HCT116 (cell line): ENCODE results near the gene MOK.

Experiments used
- POLR2A ChIP-seq: IDR thresholded peaks from 2 replicates; pipeline ENCODE4 v1.7.0; 2011; ENCODE audit warnings: borderline replicate concordance; ENCODE audit not compliant: insufficient read depth, insufficient read length; ENCODE audit errors: extremely low read depth
- SIN3A ChIP-seq: IDR thresholded peaks from 2 replicates; pipeline ENCODE4 v1.6.1; 2012; ENCODE audit warnings: low read depth
- TF ChIP-seq, protein P1 (sequence below), 3 experiments: fragments of 200-600 bp in 1 of 3; sonication (generic) in 1 of 3; IDR thresholded peaks in 2 of 3; conservative IDR thresholded peaks in 1 of 3; 2 replicates each; pipeline ENCODE4 v1.5.1; 2012 to 2017; ENCODE audit warnings: low read depth in 2 of 3, low read length in 2 of 3, antibody characterized with exemption in 1 of 3, borderline replicate concordance in 1 of 3, control low read depth in 1 of 3, mild to moderate bottlenecking in 1 of 3, mixed read lengths in 1 of 3, mixed run types in 1 of 3, moderate library complexity in 1 of 3; ENCODE audit not compliant: insufficient read depth in 1 of 3
- TF ChIP-seq, protein P2 (sequence below): IDR thresholded peaks from 2 replicates; pipeline ENCODE4 v1.6.1; 2011; ENCODE audit warnings: mild to moderate bottlenecking, low read length, moderate library complexity; ENCODE audit not compliant: insufficient replicate concordance; ENCODE audit errors: extremely low read depth

- TF ChIP-seq SIN3A = no peak
- TF ChIP-seq, protein P1, sequence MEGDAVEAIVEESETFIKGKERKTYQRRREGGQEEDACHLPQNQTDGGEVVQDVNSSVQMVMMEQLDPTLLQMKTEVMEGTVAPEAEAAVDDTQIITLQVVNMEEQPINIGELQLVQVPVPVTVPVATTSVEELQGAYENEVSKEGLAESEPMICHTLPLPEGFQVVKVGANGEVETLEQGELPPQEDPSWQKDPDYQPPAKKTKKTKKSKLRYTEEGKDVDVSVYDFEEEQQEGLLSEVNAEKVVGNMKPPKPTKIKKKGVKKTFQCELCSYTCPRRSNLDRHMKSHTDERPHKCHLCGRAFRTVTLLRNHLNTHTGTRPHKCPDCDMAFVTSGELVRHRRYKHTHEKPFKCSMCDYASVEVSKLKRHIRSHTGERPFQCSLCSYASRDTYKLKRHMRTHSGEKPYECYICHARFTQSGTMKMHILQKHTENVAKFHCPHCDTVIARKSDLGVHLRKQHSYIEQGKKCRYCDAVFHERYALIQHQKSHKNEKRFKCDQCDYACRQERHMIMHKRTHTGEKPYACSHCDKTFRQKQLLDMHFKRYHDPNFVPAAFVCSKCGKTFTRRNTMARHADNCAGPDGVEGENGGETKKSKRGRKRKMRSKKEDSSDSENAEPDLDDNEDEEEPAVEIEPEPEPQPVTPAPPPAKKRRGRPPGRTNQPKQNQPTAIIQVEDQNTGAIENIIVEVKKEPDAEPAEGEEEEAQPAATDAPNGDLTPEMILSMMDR (IDR thresholded peaks at IDR 0.05 in 2 of 3, conservative IDR thresholded peaks at IDR 0.05 in 1 of 3; ENCODE audit: borderline replicate concordance in 1 of 3, insufficient read depth in 1 of 3, low read depth in 2 of 3, low read length in 2 of 3) = no peak
- TF ChIP-seq POLR2A = no peak
- TF ChIP-seq, protein P2, sequence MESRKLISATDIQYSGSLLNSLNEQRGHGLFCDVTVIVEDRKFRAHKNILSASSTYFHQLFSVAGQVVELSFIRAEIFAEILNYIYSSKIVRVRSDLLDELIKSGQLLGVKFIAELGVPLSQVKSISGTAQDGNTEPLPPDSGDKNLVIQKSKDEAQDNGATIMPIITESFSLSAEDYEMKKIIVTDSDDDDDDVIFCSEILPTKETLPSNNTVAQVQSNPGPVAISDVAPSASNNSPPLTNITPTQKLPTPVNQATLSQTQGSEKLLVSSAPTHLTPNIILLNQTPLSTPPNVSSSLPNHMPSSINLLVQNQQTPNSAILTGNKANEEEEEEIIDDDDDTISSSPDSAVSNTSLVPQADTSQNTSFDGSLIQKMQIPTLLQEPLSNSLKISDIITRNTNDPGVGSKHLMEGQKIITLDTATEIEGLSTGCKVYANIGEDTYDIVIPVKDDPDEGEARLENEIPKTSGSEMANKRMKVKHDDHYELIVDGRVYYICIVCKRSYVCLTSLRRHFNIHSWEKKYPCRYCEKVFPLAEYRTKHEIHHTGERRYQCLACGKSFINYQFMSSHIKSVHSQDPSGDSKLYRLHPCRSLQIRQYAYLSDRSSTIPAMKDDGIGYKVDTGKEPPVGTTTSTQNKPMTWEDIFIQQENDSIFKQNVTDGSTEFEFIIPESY = no peak
These were observed 16.8 kb downstream of the MOK start for GRCh38 chr14:102288139-102288538.
